Measurements from ENCODE around the gene LEMD3.
"Not testable (repeated sequence)": the region's sequence is repeated elsewhere in the genome, so short reads cannot be mapped to it uniquely, and the experiment has no call there.

LEMD3 gene

GRCh38 chr12:65280306-65280705 lies 110.9 kb downstream of the LEMD3 start:
- TF ChIP-seq, protein P1, sequence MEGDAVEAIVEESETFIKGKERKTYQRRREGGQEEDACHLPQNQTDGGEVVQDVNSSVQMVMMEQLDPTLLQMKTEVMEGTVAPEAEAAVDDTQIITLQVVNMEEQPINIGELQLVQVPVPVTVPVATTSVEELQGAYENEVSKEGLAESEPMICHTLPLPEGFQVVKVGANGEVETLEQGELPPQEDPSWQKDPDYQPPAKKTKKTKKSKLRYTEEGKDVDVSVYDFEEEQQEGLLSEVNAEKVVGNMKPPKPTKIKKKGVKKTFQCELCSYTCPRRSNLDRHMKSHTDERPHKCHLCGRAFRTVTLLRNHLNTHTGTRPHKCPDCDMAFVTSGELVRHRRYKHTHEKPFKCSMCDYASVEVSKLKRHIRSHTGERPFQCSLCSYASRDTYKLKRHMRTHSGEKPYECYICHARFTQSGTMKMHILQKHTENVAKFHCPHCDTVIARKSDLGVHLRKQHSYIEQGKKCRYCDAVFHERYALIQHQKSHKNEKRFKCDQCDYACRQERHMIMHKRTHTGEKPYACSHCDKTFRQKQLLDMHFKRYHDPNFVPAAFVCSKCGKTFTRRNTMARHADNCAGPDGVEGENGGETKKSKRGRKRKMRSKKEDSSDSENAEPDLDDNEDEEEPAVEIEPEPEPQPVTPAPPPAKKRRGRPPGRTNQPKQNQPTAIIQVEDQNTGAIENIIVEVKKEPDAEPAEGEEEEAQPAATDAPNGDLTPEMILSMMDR (IDR thresholded peaks at IDR 0.05; ENCODE audit: control insufficient read depth, insufficient read depth, low read depth, low read length, missing control alignments): no peak
- no peak for DNase-seq (ENCODE audit: low read depth)
- peak overlapping the region; percentile 99 for H3K4me3 ChIP-seq (ENCODE audit: control insufficient read depth, low read depth, low read length)

DNA sequence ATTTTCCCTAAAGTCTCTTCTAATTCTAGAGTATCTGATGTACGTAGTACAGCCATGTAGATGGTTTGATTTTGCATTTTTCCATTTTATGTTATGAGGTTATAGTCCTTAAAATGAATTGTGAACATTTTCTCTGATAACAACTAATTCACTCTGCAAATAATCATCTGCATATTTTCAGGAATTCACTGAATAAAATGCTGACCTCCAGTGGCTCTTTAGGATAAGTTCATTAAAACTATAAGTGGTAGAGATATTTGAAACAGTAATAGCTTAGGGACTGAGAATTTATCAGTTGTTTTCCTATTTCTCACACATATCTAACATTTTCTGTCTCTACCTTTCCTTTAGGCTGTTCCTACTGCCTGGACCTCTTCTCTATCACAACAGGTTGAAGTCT lies 113.5 kb downstream of the LEMD3 start:
- no peak overlapping the region for H3K4me3 ChIP-seq (ENCODE audit: control insufficient read depth, low read depth, low read length)
- no peak for DNase-seq (ENCODE audit: low read depth)
- TF ChIP-seq, protein P1 (IDR thresholded peaks at IDR 0.05; ENCODE audit: control insufficient read depth, insufficient read depth, low read depth, low read length, missing control alignments): no peak

DNA sequence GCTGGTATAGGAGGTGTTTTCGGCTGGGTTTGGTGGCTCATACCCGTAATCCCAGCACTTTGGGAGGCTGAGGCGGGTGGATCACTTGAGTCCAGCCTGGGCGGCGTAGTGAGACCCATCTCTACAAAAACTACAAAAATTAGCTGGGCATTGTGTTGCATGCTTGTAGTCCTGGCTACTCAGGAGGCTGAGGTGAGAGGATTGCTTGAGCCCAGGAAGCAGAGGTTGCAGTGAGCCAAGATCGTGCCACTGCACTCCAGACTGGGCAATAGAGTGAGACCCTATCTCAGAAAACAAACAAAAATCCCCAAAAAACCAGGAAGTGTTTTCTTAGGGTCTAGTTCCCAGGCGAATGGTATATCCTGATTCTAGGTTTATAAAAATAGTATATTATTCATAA lies 116.1 kb downstream of the LEMD3 start:
- not testable (repeated sequence) for H3K4me3 ChIP-seq (ENCODE audit: control insufficient read depth, low read depth, low read length); DNase-seq (ENCODE audit: low read depth)

GRCh38 chr12:65287426-65287825 lies 118.0 kb downstream of the LEMD3 start:
- TF ChIP-seq, protein P1 (IDR thresholded peaks at IDR 0.05; ENCODE audit: control insufficient read depth, insufficient read depth, low read depth, low read length, missing control alignments): no peak
- no peak overlapping the region for H3K4me3 ChIP-seq (ENCODE audit: control insufficient read depth, low read depth, low read length)
- no peak for DNase-seq (ENCODE audit: low read depth)

DNA sequence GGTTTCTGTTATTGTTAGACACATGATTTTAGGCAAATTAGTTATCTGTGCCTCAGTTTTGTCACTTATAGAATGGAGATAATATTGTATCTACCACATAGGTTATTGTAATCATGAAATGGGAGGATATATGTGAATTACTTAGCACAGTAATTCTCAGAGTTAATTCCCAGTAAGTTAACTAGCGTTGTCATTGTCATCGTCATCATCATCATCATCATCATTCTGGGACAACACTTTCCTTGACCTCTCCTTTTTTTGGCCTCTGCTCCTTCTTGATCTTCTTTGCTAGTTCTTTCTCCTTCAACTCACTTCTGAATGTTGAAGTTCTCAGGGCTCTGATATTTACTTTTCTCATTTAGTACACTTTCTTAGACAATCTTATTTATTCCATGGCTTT lies 122.9 kb downstream of the LEMD3 start:
- DNase-seq (ENCODE audit: low read depth): no peak
- no peak overlapping the region for H3K4me3 ChIP-seq (ENCODE audit: control insufficient read depth, low read depth, low read length)
- TF ChIP-seq, protein P1 (IDR thresholded peaks at IDR 0.05; ENCODE audit: control insufficient read depth, insufficient read depth, low read depth, low read length, missing control alignments): no peak

DNA sequence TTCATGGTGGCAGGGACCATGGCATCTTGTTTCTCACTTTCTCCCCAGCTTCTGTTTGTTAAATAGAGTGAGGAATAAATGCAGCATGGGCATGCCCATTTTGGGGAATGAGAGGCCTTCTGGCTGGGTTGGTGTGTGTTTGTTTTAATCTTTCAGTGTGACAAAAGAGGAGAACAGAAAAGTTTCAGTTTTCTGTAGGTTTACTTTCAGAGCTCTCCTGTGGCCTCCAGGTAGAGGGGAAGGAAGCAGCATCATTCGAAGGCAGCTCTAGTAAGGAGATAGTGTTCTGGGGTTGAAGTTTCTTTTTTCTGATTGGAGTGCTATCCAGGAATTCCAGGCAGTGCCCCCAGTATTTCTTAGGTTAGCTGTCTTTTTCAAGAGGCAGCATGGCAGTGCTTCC lies 124.4 kb downstream of the LEMD3 start:
- TF ChIP-seq, protein P1 (IDR thresholded peaks at IDR 0.05; ENCODE audit: control insufficient read depth, insufficient read depth, low read depth, low read length, missing control alignments): no peak
- no peak overlapping the region for H3K4me3 ChIP-seq (ENCODE audit: control insufficient read depth, low read depth, low read length)
- no peak for DNase-seq (ENCODE audit: low read depth)

GRCh38 chr12:65294641-65295262 lies 125.4 kb downstream of the LEMD3 start:
- no peak overlapping the region for H3K4me3 ChIP-seq (ENCODE audit: control insufficient read depth, low read depth, low read length)
- DNase-seq (ENCODE audit: low read depth): no peak
- TF ChIP-seq, protein P1 (IDR thresholded peaks at IDR 0.05; ENCODE audit: control insufficient read depth, insufficient read depth, low read depth, low read length, missing control alignments): no peak

All from AG09309 (cell line).